ENCODE measurements around the gene SFR1.
A peak's percentile ranks its signal among the peaks of the same experiment; 100 is the strongest.

The SFR1 gene

GRCh38 chr10:104121485-104122224, at the start of gene SFR1:
Gene SFR1 (plus strand): TSS chr10:104122171. CDS start chr10:104122184, 13 bp downstream.
- H3K4me3 ChIP-seq (ENCODE audit: low read depth, low read length): peak within 1 kb of the TSS; percentile 96
- TF ChIP-seq, protein P1, sequence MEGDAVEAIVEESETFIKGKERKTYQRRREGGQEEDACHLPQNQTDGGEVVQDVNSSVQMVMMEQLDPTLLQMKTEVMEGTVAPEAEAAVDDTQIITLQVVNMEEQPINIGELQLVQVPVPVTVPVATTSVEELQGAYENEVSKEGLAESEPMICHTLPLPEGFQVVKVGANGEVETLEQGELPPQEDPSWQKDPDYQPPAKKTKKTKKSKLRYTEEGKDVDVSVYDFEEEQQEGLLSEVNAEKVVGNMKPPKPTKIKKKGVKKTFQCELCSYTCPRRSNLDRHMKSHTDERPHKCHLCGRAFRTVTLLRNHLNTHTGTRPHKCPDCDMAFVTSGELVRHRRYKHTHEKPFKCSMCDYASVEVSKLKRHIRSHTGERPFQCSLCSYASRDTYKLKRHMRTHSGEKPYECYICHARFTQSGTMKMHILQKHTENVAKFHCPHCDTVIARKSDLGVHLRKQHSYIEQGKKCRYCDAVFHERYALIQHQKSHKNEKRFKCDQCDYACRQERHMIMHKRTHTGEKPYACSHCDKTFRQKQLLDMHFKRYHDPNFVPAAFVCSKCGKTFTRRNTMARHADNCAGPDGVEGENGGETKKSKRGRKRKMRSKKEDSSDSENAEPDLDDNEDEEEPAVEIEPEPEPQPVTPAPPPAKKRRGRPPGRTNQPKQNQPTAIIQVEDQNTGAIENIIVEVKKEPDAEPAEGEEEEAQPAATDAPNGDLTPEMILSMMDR (IDR thresholded peaks at IDR 0.05; ENCODE audit: low read depth, low read length): no peak

- TF ChIP-seq, protein P1 (IDR thresholded peaks at IDR 0.05; ENCODE audit: low read depth, low read length): no peak
- no peak overlapping the region for H3K4me3 ChIP-seq (ENCODE audit: low read depth, low read length)
Measured at GRCh38 chr10:104072786-104073185, 49.2 kb upstream of the SFR1 start.

DNA sequence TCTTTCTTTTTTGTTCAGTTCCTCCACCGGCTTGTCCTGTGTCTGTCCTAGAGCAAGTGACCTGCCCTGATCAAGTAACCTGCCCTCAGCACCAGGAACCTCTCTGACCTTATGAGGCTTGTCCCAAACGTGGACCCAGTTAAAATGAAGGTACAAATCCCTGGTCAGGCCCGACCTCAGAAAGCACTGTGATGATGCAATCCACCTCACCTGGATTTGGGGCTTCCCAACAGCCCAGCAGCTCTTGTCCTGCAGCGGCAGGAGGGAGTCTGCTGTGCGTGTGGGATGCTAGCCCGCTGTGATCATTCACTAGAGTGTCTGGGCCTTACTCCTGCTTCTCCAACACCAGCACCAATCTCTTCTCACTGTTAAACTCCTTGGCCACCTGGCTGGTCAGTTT, 47.5 kb upstream of the SFR1 start:
- TF ChIP-seq, protein P1 (IDR thresholded peaks at IDR 0.05; ENCODE audit: low read depth, low read length): no peak
- no peak overlapping the region for H3K4me3 ChIP-seq (ENCODE audit: low read depth, low read length)

DNA sequence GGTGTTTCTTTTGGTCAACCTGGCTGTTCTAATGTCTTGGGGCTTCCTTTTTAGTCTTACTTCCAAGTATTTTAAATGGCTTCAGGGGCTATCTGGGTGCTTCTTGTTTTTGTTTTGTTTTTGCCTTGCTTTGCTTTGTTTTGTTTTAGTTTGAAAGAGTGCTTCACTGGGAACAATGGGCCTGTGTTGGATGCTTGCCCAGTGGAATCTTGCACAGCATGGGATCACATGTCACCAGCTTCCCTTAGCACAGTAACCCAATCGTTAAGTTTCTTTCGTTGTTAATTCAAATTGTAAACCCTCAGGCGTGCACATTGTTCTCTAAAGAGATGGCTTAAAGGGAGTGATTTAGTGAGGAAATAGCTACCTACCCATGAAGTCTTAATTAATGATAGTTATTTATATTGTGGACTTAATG, 45.2 kb upstream of the SFR1 start:
- no peak overlapping the region for H3K4me3 ChIP-seq (ENCODE audit: low read depth, low read length)
- TF ChIP-seq, protein P1 (IDR thresholded peaks at IDR 0.05; ENCODE audit: low read depth, low read length): no peak

GRCh38 chr10:104077247-104077646, 44.7 kb upstream of the SFR1 start:
- no peak overlapping the region for H3K4me3 ChIP-seq (ENCODE audit: low read depth, low read length)
- TF ChIP-seq, protein P1 (IDR thresholded peaks at IDR 0.05; ENCODE audit: low read depth, low read length): no peak

- TF ChIP-seq, protein P1 (IDR thresholded peaks at IDR 0.05; ENCODE audit: low read depth, low read length): no peak
- no peak overlapping the region for H3K4me3 ChIP-seq (ENCODE audit: low read depth, low read length)
Measured at GRCh38 chr10:104077663-104078151, 44.3 kb upstream of the SFR1 start.

- TF ChIP-seq, protein P1 (IDR thresholded peaks at IDR 0.05; ENCODE audit: low read depth, low read length): peak; percentile 42; the same call in 1 of the 2 replicates
- no peak overlapping the region for H3K4me3 ChIP-seq (ENCODE audit: low read depth, low read length)
Measured at GRCh38 chr10:104080762-104081161, 41.2 kb upstream of the SFR1 start.

All from WI38 (cell line).